Neural cell (in vitro differentiated cells): Measurements from ENCODE around the gene TTLL5. TPM values are rescaled to one million over a fixed set of nuclear protein-coding genes. Genes with fewer than 3 reads are reported as not detected.

Source experiments
- H2AFZ ChIP-seq: fragments of 200-600, 300-800 bp; sonication (generic), shearing (Covaris generic); 2 replicates; pipeline ENCODE4 v1.6.0; 2014; ENCODE audit warnings: low read depth, mild to moderate bottlenecking, antibody characterized with exemption, low read length, moderate library complexity
- H3F3A ChIP-seq: fragments of 200-600 bp; shearing (Covaris generic); 2 replicates; pipeline ENCODE4 v1.6.1; 2016; ENCODE audit warnings: mild to moderate bottlenecking, moderate library complexity, mixed read lengths, antibody characterized with exemption, low read length; ENCODE audit not compliant: insufficient read depth, poor library complexity, severe bottlenecking
- H3K27ac ChIP-seq: fragments of 200-600, 300-800 bp; sonication (generic), shearing (Covaris generic); 2 replicates; pipeline ENCODE4 v1.5.1; 2014; ENCODE audit warnings: mild to moderate bottlenecking, low read length, moderate library complexity
- H3K27me3 ChIP-seq: fragments of 300-800, 200-600 bp; sonication (generic), shearing (Covaris generic); 2 replicates; pipeline ENCODE4 v1.6.0; 2014; ENCODE audit warnings: mild to moderate bottlenecking, low read depth, low read length, moderate library complexity; ENCODE audit not compliant: insufficient read depth
- H3K36me3 ChIP-seq: fragments of 300-800, 200-600 bp; sonication (generic), shearing (Covaris generic); 2 replicates; pipeline ENCODE4 v1.5.1; 2014; ENCODE audit warnings: mild to moderate bottlenecking, antibody characterized with exemption, low read length, moderate library complexity; ENCODE audit not compliant: insufficient read depth
- H3K4me2 ChIP-seq: fragments of 300-800, 200-600 bp; sonication (generic), shearing (Covaris generic); 2 replicates; pipeline ENCODE4 v1.6.0; 2014; ENCODE audit warnings: mild to moderate bottlenecking, low read length
- H3K4me3 ChIP-seq: fragments of 300-800, 200-600 bp; sonication (generic), shearing (Covaris generic); 2 replicates; pipeline ENCODE4 v1.5.1; 2014; ENCODE audit warnings: mild to moderate bottlenecking, low read length, moderate library complexity
- H3K79me2 ChIP-seq: fragments of 200-600 bp; shearing (Covaris generic); replicated peaks from 2 replicates; pipeline ENCODE4 v1.6.0; 2014; ENCODE audit warnings: mild to moderate bottlenecking, low read length, moderate library complexity; ENCODE audit not compliant: insufficient read depth
- H3K9ac ChIP-seq: fragments of 300-800, 200-600 bp; sonication (generic), shearing (Covaris generic); 2 replicates; pipeline ENCODE4 v1.6.1; 2016; ENCODE audit warnings: mild to moderate bottlenecking, low read length, mixed read lengths
- H3K9me2 ChIP-seq: fragments of 200-600 bp; shearing (Covaris generic); 2 replicates; pipeline ENCODE4 v1.6.1; 2016; ENCODE audit warnings: mild to moderate bottlenecking, low read length, mixed read lengths; ENCODE audit not compliant: insufficient read depth
- H3K9me3 ChIP-seq: fragments of 200-600, 300-800 bp; sonication (generic), shearing (Covaris generic); 2 replicates; pipeline ENCODE4 v1.6.1; 2016; ENCODE audit warnings: mild to moderate bottlenecking, mixed run types, low read length, moderate library complexity, mixed read lengths
- H4K20me1 ChIP-seq: fragments of 200-600 bp; shearing (Covaris generic); 2 replicates; pipeline ENCODE4 v1.6.1; 2016; ENCODE audit warnings: mild to moderate bottlenecking, mixed run types; ENCODE audit not compliant: insufficient read depth
- CTCF ChIP-seq: fragments of 450-650 bp; IDR thresholded peaks from 2 replicates; pipeline ENCODE4 v1.5.1; 2014; ENCODE audit warnings: antibody characterized with exemption, mild to moderate bottlenecking, moderate library complexity; ENCODE audit not compliant: poor library complexity, severe bottlenecking
- EP300 ChIP-seq: fragments of 450-650 bp; conservative IDR thresholded peaks from 2 replicates; pipeline ENCODE4 v1.6.1; 2014; ENCODE audit warnings: antibody characterized with exemption, mild to moderate bottlenecking, moderate library complexity; ENCODE audit not compliant: poor library complexity, severe bottlenecking
- EZH2 ChIP-seq: fragments of 200-600, 300-800 bp; shearing (Covaris generic), sonication (generic); IDR thresholded peaks from 2 replicates; pipeline ENCODE4 v1.6.1; 2014; ENCODE audit warnings: antibody characterized with exemption, low read length, borderline replicate concordance, mild to moderate bottlenecking; ENCODE audit not compliant: insufficient read depth, poor library complexity, severe bottlenecking
- MXI1 ChIP-seq: fragments of 450-650 bp; conservative IDR thresholded peaks from 2 replicates; pipeline ENCODE4 v1.6.1; 2014; ENCODE audit warnings: antibody characterized with exemption, mild to moderate bottlenecking; ENCODE audit not compliant: poor library complexity, severe bottlenecking
- POLR2AphosphoS5 ChIP-seq: IDR thresholded peaks from 2 replicates; pipeline ENCODE4 v1.6.1; 2012
- RAD21 ChIP-seq: fragments of 450-650 bp; conservative IDR thresholded peaks from 2 replicates; pipeline ENCODE4 v1.6.1; 2014; ENCODE audit warnings: antibody characterized with exemption, mild to moderate bottlenecking, moderate library complexity
- REST ChIP-seq: IDR thresholded peaks from 2 replicates; pipeline ENCODE4 v1.6.1; 2012; ENCODE audit warnings: borderline replicate concordance
- SMC3 ChIP-seq: fragments of 450-650 bp; conservative IDR thresholded peaks from 2 replicates; pipeline ENCODE4 v1.6.1; 2014; ENCODE audit warnings: antibody characterized with exemption, mild to moderate bottlenecking, moderate library complexity; ENCODE audit not compliant: poor library complexity
- TAF1 ChIP-seq: IDR thresholded peaks from 2 replicates; pipeline ENCODE4 v1.6.1; 2012; ENCODE audit warnings: low read depth
- polyA plus RNA-seq: library from polyadenylated mRNA; depleted of rRNA; stranded (reverse); fragments of >200 nt; gene quantifications from 2 replicates; pipeline ENCODE4 v1.2.3, GENCODE V29; 2014

TTLL5 gene
- polyA plus RNA-seq, 1 donor from 2014 or later: 8.2 TPM

GRCh38 chr14:75752907-75753594 lies 92.0 kb downstream of the TTLL5 start:
- Histone ChIP-seq H3K27me3 (no peaks in the 10 kb centered on the region), H4K20me1 (no peaks in the 10 kb centered on the region), H3K9me2 (no peaks in the 10 kb centered on the region), H3K79me2 (no peaks in the 10 kb centered on the region), H2AFZ (no peak overlapping the region), H3K27ac (no peak overlapping the region), H3K4me3 (no peak overlapping the region), H3F3A (no peaks in the 10 kb centered on the region), H3K36me3 (no peaks in the 10 kb centered on the region), H3K9me3 (no peaks in the 10 kb centered on the region), H3K9ac (no peak overlapping the region), H3K4me2 (no peak overlapping the region)
- no peak for TF ChIP-seq MXI1
- no peak for TF ChIP-seq RAD21
- no peak for TF ChIP-seq EP300
- TF ChIP-seq POLR2AphosphoS5: no peak
- TF ChIP-seq CTCF: no peak
- no peak for TF ChIP-seq REST
- no peak for TF ChIP-seq EZH2

- no peak overlapping the region for H2AFZ ChIP-seq
- no peaks in the 10 kb centered on the region for H3K79me2 ChIP-seq
- no peak overlapping the region for H3K27ac ChIP-seq
- no peaks in the 10 kb centered on the region for H3K36me3 ChIP-seq
- no peaks in the 10 kb centered on the region for H3K27me3 ChIP-seq
- no peak overlapping the region for H3K4me3 ChIP-seq
- no peaks in the 10 kb centered on the region for H4K20me1 ChIP-seq
- H3F3A ChIP-seq: no peaks in the 10 kb centered on the region
- TF ChIP-seq REST (no peak), EZH2 (no peak), TAF1 (no peak), POLR2AphosphoS5 (no peak), MXI1 (no peak), RAD21 (no peak), SMC3 (no peak), EP300 (no peak), CTCF (no peak)
- no peaks in the 10 kb centered on the region for H3K9me2 ChIP-seq
- no peak overlapping the region for H3K9ac ChIP-seq
- H3K9me3 ChIP-seq: no peaks in the 10 kb centered on the region
- no peak overlapping the region for H3K4me2 ChIP-seq
Measured at GRCh38 chr14:75753696-75754095, 92.7 kb downstream of the TTLL5 start.
